Fibroblast of the conjunctiva (primary cell): ENCODE results near the gene TMEM141.
"Not testable (repeated sequence)": the region's sequence is repeated elsewhere in the genome, so short reads cannot be mapped to it uniquely, and the experiment has no call there.

Experiments
- DNase-seq: peaks from one replicate; pipeline ENCODE4 v3.0.0-alpha.2; 2010; ENCODE audit warnings: low read depth

TMEM141 gene

GRCh38 chr9:136773386-136774044 lies 17.6 kb upstream of the TMEM141 start:
- DNase-seq = no peak

GRCh38 chr9:136774416-136775045 lies 16.6 kb upstream of the TMEM141 start:
- no peak for DNase-seq

- DNase-seq = no peak
Observed at GRCh38 chr9:136775191-136775590, 16.0 kb upstream of the TMEM141 start.

- no peak for DNase-seq
Observed at GRCh38 chr9:136776947-136777346, 14.2 kb upstream of the TMEM141 start.

- no peak for DNase-seq
Observed at GRCh38 chr9:136777359-136777758, 13.8 kb upstream of the TMEM141 start.

- DNase-seq = no peak
Observed at GRCh38 chr9:136779808-136780207, 11.3 kb upstream of the TMEM141 start.

GRCh38 chr9:136782452-136782851 lies 8.7 kb upstream of the TMEM141 start:
- no peak for DNase-seq

GRCh38 chr9:136784249-136784996 lies 6.7 kb upstream of the TMEM141 start:
- no peak for DNase-seq

- no peak for DNase-seq
Observed at GRCh38 chr9:136784997-136785361, 6.2 kb upstream of the TMEM141 start.

- not testable (repeated sequence) for DNase-seq
Observed at GRCh38 chr9:136785565-136786355, 5.4 kb upstream of the TMEM141 start.

GRCh38 chr9:136786451-136786850 lies 4.7 kb upstream of the TMEM141 start:
- DNase-seq = no peak

GRCh38 chr9:136786983-136787382 lies 4.2 kb upstream of the TMEM141 start:
- not testable (repeated sequence) for DNase-seq

GRCh38 chr9:136787690-136788400 lies 3.3 kb upstream of the TMEM141 start:
- peak; percentile 32 for DNase-seq

GRCh38 chr9:136788644-136789522 lies 2.3 kb upstream of the TMEM141 start:
- not testable (repeated sequence) for DNase-seq

- no peak for DNase-seq
Observed at GRCh38 chr9:136789523-136789937, 1.6 kb upstream of the TMEM141 start.

GRCh38 chr9:136791516-136792276 lies 552 bp downstream of the TMEM141 start:
- no peak for DNase-seq

GRCh38 chr9:136792321-136793085 lies 1.4 kb downstream of the TMEM141 start:
- no peak for DNase-seq

GRCh38 chr9:136793086-136793946 lies 2.2 kb downstream of the TMEM141 start:
- no peak for DNase-seq
